Measurements from ENCODE around the gene SLC25A19.
A peak's percentile ranks its signal among the peaks of the same experiment; 100 is the strongest.

Gene SLC25A19

GRCh38 chr17:75252039-75252816 is 37.0 kb downstream of the SLC25A19 start:
- no peak overlapping the region for H3K4me3 ChIP-seq (ENCODE audit: low read depth, low read length)

GRCh38 chr17:75250009-75250471 is 39.2 kb downstream of the SLC25A19 start:
- Histone ChIP-seq H3K4me1 (ENCODE audit: control insufficient read depth, insufficient read depth, low read length) (peaks cover 4% of the 10 kb centered on the region; the same call in 1 of the 2 replicates), H3K27ac (ENCODE audit: low read depth, low read length) (peak overlapping the region; percentile 20)

More at GRCh38 chr17:75252039-75252816, 37.0 kb downstream of the SLC25A19 start:
- H3K27ac ChIP-seq (ENCODE audit: low read depth, low read length): no peak overlapping the region
- peaks cover 3% of the 10 kb centered on the region; the same call in 1 of the 2 replicates for H3K36me3 ChIP-seq (ENCODE audit: control insufficient read depth, insufficient read depth, low read length)
- no peaks in the 10 kb centered on the region for H3K9me3 ChIP-seq (ENCODE audit: control insufficient read depth, insufficient read depth, low read length)
- H3K4me1 ChIP-seq (ENCODE audit: control insufficient read depth, insufficient read depth, low read length): peaks cover 4% of the 10 kb centered on the region; the same call in 1 of the 2 replicates
- no peak overlapping the region for H3K9ac ChIP-seq (ENCODE audit: low read depth, low read length)
- H3K27me3 ChIP-seq (ENCODE audit: control insufficient read depth, insufficient read depth, low read length): no peaks in the 10 kb centered on the region

GRCh38 chr17:75249564-75249963 is 39.7 kb downstream of the SLC25A19 start:
- Histone ChIP-seq H3K4me3 (ENCODE audit: low read depth, low read length) (no peak overlapping the region), H3K27ac (ENCODE audit: low read depth, low read length) (peak overlapping the region; percentile 20), H3K9ac (ENCODE audit: low read depth, low read length) (no peak overlapping the region), H3K4me1 (ENCODE audit: control insufficient read depth, insufficient read depth, low read length) (peaks cover 4% of the 10 kb centered on the region; the same call in 1 of the 2 replicates), H3K36me3 (ENCODE audit: control insufficient read depth, insufficient read depth, low read length) (peaks cover 24% of the 10 kb centered on the region), H3K27me3 (ENCODE audit: control insufficient read depth, insufficient read depth, low read length) (no peaks in the 10 kb centered on the region), H3K9me3 (ENCODE audit: control insufficient read depth, insufficient read depth, low read length) (no peaks in the 10 kb centered on the region)

More at GRCh38 chr17:75250009-75250471, 39.2 kb downstream of the SLC25A19 start:
- no peak overlapping the region for H3K4me3 ChIP-seq (ENCODE audit: low read depth, low read length)
- no peaks in the 10 kb centered on the region for H3K9me3 ChIP-seq (ENCODE audit: control insufficient read depth, insufficient read depth, low read length)
- H3K36me3 ChIP-seq (ENCODE audit: control insufficient read depth, insufficient read depth, low read length): peaks cover 19% of the 10 kb centered on the region
- no peak overlapping the region for H3K9ac ChIP-seq (ENCODE audit: low read depth, low read length)
- H3K27me3 ChIP-seq (ENCODE audit: control insufficient read depth, insufficient read depth, low read length): no peaks in the 10 kb centered on the region

DNA sequence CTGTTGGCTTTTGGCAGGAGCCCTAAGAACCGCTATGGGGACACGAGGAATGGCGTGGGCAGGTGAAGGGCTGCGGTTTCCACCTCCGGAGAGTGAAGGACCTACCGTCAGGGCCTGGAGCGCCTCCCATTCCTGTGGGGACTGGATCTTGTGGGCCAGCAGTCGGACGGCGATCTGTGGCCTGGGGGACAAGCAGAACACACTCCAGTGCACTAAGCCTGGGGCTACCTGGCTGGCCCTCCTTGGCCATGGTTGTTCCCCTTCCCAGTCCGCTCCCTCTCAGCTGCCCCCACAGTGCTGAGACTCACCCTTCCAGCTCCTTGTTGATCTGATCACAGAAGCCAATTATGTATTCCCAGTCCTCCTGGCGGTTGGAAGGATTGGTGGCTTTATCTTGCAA is 42.8 kb downstream of the SLC25A19 start:
- no peak overlapping the region for H3K9ac ChIP-seq (ENCODE audit: low read depth, low read length)
- no peaks in the 10 kb centered on the region for H3K9me3 ChIP-seq (ENCODE audit: control insufficient read depth, insufficient read depth, low read length)
- H3K4me3 ChIP-seq (ENCODE audit: low read depth, low read length): no peak overlapping the region
- no peak overlapping the region for H3K27ac ChIP-seq (ENCODE audit: low read depth, low read length)
- peaks cover 55% of the 10 kb centered on the region for H3K36me3 ChIP-seq (ENCODE audit: control insufficient read depth, insufficient read depth, low read length)
- H3K4me1 ChIP-seq (ENCODE audit: control insufficient read depth, insufficient read depth, low read length): peaks cover 4% of the 10 kb centered on the region; the same call in 1 of the 2 replicates
- H3K27me3 ChIP-seq (ENCODE audit: control insufficient read depth, insufficient read depth, low read length): no peaks in the 10 kb centered on the region

- Histone ChIP-seq H3K27ac (ENCODE audit: low read depth, low read length) (no peak overlapping the region), H3K4me3 (ENCODE audit: low read depth, low read length) (no peak overlapping the region), H3K27me3 (ENCODE audit: control insufficient read depth, insufficient read depth, low read length) (no peaks in the 10 kb centered on the region), H3K9me3 (ENCODE audit: control insufficient read depth, insufficient read depth, low read length) (no peaks in the 10 kb centered on the region), H3K36me3 (ENCODE audit: control insufficient read depth, insufficient read depth, low read length) (peaks cover 62% of the 10 kb centered on the region), H3K4me1 (ENCODE audit: control insufficient read depth, insufficient read depth, low read length) (peaks cover 8% of the 10 kb centered on the region; the same call in 1 of the 2 replicates), H3K9ac (ENCODE audit: low read depth, low read length) (no peak overlapping the region)
Measured at GRCh38 chr17:75245011-75245410, 44.2 kb downstream of the SLC25A19 start.

DNA sequence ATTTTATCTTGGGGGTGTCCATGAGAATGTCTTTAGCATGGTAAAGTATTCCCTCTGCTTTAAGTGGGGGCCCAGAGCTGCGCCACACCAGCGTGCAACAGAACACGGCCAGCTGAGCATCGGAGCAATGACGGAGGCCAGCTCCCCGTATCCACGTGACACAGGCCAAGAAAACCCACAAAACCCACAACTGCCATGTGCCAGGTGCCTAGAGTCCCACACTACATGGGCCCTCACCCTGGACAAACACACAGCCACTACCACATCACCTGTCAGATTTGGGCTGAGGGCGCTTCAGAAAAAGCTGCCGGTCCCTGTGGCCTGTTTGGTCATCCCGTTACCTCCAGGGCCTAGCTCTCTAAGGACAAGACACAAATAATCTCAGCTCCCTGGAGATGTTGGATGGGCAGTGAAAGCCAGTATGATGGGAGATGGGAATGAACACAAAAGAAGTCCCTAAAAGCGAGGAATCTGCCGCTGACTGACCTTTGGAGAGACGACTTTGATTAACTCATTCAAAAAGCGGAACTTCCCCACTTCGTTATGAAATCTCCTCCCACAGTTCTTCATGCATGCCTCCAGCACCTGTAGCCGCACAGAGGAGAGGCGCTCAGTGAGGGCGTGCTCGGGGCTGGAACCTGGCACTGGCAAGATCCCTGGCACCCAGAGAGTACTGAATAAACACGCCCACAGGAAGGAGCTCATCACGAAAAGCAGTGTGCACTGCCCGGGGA is 44.9 kb downstream of the SLC25A19 start:
- no peaks in the 10 kb centered on the region for H3K9me3 ChIP-seq (ENCODE audit: control insufficient read depth, insufficient read depth, low read length)
- no peak overlapping the region for H3K27ac ChIP-seq (ENCODE audit: low read depth, low read length)
- peaks cover 67% of the 10 kb centered on the region for H3K36me3 ChIP-seq (ENCODE audit: control insufficient read depth, insufficient read depth, low read length)
- no peaks in the 10 kb centered on the region for H3K27me3 ChIP-seq (ENCODE audit: control insufficient read depth, insufficient read depth, low read length)
- H3K4me3 ChIP-seq (ENCODE audit: low read depth, low read length): no peak overlapping the region
- H3K4me1 ChIP-seq (ENCODE audit: control insufficient read depth, insufficient read depth, low read length): peaks cover 4% of the 10 kb centered on the region; the same call in 1 of the 2 replicates
- H3K9ac ChIP-seq (ENCODE audit: low read depth, low read length): no peak overlapping the region

DNA sequence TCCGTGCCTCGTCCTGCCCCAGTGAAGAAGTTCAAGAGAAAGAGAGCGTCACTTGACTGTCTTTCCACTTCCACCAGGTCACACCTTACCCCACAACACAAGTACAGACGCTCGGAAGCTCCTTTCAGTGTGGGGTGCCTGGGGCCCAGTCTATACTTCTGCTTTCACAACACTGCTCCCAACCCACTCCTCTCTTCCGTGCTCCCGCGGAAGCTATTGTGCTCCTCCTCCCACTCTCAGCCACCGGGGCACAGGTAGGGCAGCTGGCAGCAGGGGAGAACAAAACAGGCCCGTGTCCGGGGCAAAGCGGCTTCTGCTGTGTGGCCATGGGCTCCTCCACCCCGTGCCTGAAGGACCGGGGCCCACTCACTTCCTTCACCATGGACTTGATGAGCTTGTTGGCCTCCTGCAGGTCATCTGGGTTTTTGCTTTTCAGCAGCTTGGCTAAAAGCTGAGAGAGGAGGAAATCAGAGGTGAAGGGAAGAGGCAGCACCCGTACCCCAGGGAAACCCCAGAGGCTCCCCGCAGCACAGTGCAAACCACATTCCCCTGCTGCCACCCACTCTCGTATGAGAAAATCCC is 46.7 kb downstream of the SLC25A19 start:
- peaks cover 4% of the 10 kb centered on the region; the same call in 1 of the 2 replicates for H3K4me1 ChIP-seq (ENCODE audit: control insufficient read depth, insufficient read depth, low read length)
- H3K9ac ChIP-seq (ENCODE audit: low read depth, low read length): no peak overlapping the region
- H3K36me3 ChIP-seq (ENCODE audit: control insufficient read depth, insufficient read depth, low read length): peaks cover 82% of the 10 kb centered on the region
- no peak overlapping the region for H3K4me3 ChIP-seq (ENCODE audit: low read depth, low read length)
- H3K27ac ChIP-seq (ENCODE audit: low read depth, low read length): no peak overlapping the region
- no peaks in the 10 kb centered on the region for H3K9me3 ChIP-seq (ENCODE audit: control insufficient read depth, insufficient read depth, low read length)
- no peaks in the 10 kb centered on the region for H3K27me3 ChIP-seq (ENCODE audit: control insufficient read depth, insufficient read depth, low read length)

DNA sequence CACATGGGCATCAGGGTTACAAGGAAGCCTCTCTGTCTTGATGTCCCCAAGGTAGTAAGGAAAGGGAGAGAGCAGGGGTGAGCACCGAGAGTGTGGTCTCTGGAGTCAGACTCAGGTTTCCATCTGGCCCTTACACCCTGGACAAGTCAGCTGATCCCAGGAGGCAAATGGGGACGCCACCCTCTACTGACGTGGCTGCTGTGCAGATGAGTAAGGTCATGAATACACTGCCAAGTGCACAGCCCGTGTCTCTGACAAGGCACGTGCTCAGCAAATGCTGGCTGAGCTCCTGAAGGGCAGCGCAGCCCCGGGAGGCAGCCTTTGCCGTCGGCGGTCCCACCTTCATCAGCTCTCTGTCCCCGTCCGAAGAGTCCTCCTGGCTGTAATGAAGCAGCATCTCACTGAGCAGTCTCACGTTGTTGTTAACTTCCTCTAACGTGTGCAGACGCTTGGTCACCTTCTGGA is 47.2 kb downstream of the SLC25A19 start:
- peaks cover 4% of the 10 kb centered on the region; the same call in 1 of the 2 replicates for H3K4me1 ChIP-seq (ENCODE audit: control insufficient read depth, insufficient read depth, low read length)
- no peak overlapping the region for H3K27ac ChIP-seq (ENCODE audit: low read depth, low read length)
- no peaks in the 10 kb centered on the region for H3K9me3 ChIP-seq (ENCODE audit: control insufficient read depth, insufficient read depth, low read length)
- H3K36me3 ChIP-seq (ENCODE audit: control insufficient read depth, insufficient read depth, low read length): peaks cover 85% of the 10 kb centered on the region
- no peak overlapping the region for H3K4me3 ChIP-seq (ENCODE audit: low read depth, low read length)
- H3K27me3 ChIP-seq (ENCODE audit: control insufficient read depth, insufficient read depth, low read length): no peaks in the 10 kb centered on the region
- no peak overlapping the region for H3K9ac ChIP-seq (ENCODE audit: low read depth, low read length)

GRCh38 chr17:75241502-75241901 is 47.7 kb downstream of the SLC25A19 start:
- H3K27me3 ChIP-seq (ENCODE audit: control insufficient read depth, insufficient read depth, low read length): no peaks in the 10 kb centered on the region
- H3K36me3 ChIP-seq (ENCODE audit: control insufficient read depth, insufficient read depth, low read length): peaks cover 89% of the 10 kb centered on the region
- no peak overlapping the region for H3K4me3 ChIP-seq (ENCODE audit: low read depth, low read length)
- no peak overlapping the region for H3K27ac ChIP-seq (ENCODE audit: low read depth, low read length)
- no peaks in the 10 kb centered on the region for H3K9me3 ChIP-seq (ENCODE audit: control insufficient read depth, insufficient read depth, low read length)
- H3K4me1 ChIP-seq (ENCODE audit: control insufficient read depth, insufficient read depth, low read length): peaks cover 4% of the 10 kb centered on the region; the same call in 1 of the 2 replicates
- no peak overlapping the region for H3K9ac ChIP-seq (ENCODE audit: low read depth, low read length)

- Histone ChIP-seq H3K27ac (ENCODE audit: low read depth, low read length) (no peak overlapping the region), H3K4me1 (ENCODE audit: control insufficient read depth, insufficient read depth, low read length) (peaks cover 4% of the 10 kb centered on the region; the same call in 1 of the 2 replicates), H3K9me3 (ENCODE audit: control insufficient read depth, insufficient read depth, low read length) (no peaks in the 10 kb centered on the region), H3K27me3 (ENCODE audit: control insufficient read depth, insufficient read depth, low read length) (no peaks in the 10 kb centered on the region), H3K36me3 (ENCODE audit: control insufficient read depth, insufficient read depth, low read length) (peaks cover 89% of the 10 kb centered on the region), H3K9ac (ENCODE audit: low read depth, low read length) (no peak overlapping the region), H3K4me3 (ENCODE audit: low read depth, low read length) (no peak overlapping the region)
Measured at GRCh38 chr17:75241143-75241430, 48.1 kb downstream of the SLC25A19 start.

Data from HUES48 (cell line).